HepG2 (cell line): ENCODE results near the gene FAM117A. TPM values are rescaled to one million over a fixed set of nuclear protein-coding genes. Genes with fewer than 3 reads are reported as not detected.

Experiments
- MAFG ChIP-seq: sonication (generic); formaldehyde crosslinking; IDR thresholded peaks from 2 replicates; pipeline ENCODE4 v1.5.1; 2020; ENCODE audit warnings: mild to moderate bottlenecking, missing genetic modification reagents
- PBX3 ChIP-seq: sonication (generic); formaldehyde crosslinking; IDR thresholded peaks from 2 replicates; pipeline ENCODE4 v1.8.1; 2023; ENCODE audit warnings: missing genetic modification reagents, inconsistent platforms, borderline replicate concordance
- RFXANK ChIP-seq: IDR thresholded peaks from 2 replicates; pipeline ENCODE4 v1.6.1; 2016
- TEAD2 ChIP-seq: sonication (generic); formaldehyde crosslinking; IDR thresholded peaks from 2 replicates; pipeline ENCODE4 v1.9.0; 2021; ENCODE audit warnings: missing genetic modification reagents
- ZBTB34 ChIP-seq: sonication (generic); formaldehyde crosslinking; IDR thresholded peaks from 2 replicates; pipeline ENCODE4 v1.8.0; 2022; ENCODE audit warnings: mild to moderate bottlenecking, missing genetic modification reagents
- ZBTB7A ChIP-seq: sonication (generic); formaldehyde crosslinking; IDR thresholded peaks from 2 replicates; pipeline ENCODE4 v1.8.0; 2022; ENCODE audit warnings: mild to moderate bottlenecking, missing genetic modification reagents
- ZEB1 ChIP-seq: IDR thresholded peaks from 2 replicates; pipeline ENCODE4 v1.6.1; 2012; ENCODE audit warnings: mild to moderate bottlenecking, low read depth, inconsistent platforms; ENCODE audit not compliant: insufficient replicate concordance
- ZNF142 ChIP-seq: sonication (generic); formaldehyde crosslinking; IDR thresholded peaks from 2 replicates; pipeline ENCODE4 v1.4.0; 2020; ENCODE audit warnings: missing genetic modification reagents
- ZNF225 ChIP-seq: sonication (generic); formaldehyde crosslinking; IDR thresholded peaks from 2 replicates; pipeline ENCODE4 v1.4.0; 2020; ENCODE audit warnings: mild to moderate bottlenecking, missing genetic modification reagents
- ZNF460 ChIP-seq: sonication (generic); formaldehyde crosslinking; IDR thresholded peaks from 2 replicates; pipeline ENCODE4 v1.5.1; 2020; ENCODE audit warnings: missing genetic modification reagents, mild to moderate bottlenecking, borderline replicate concordance
- ZNF737 ChIP-seq: sonication (generic); formaldehyde crosslinking; IDR thresholded peaks from 2 replicates; pipeline ENCODE4 v1.5.0; 2020; ENCODE audit warnings: missing genetic modification reagents, mild to moderate bottlenecking, borderline replicate concordance
- ZNF879 ChIP-seq: sonication (generic); formaldehyde crosslinking; IDR thresholded peaks from 2 replicates; pipeline ENCODE4 v1.8.1; 2023; ENCODE audit warnings: missing genetic modification reagents
- polyA plus RNA-seq, 8 experiments: library from polyadenylated mRNA; depleted of rRNA in 3 of 8; stranded (reverse) in 7 of 8; unstranded in 1 of 8; fragments of >200 nt; fragmentation: Illumina TruSeq in 4 of 8; extraction: Trizol in 4 of 8; gene quantifications; 2 replicates each; pipeline versions ENCODE4 v1.2.1 to v1.2.3, GENCODE V29; 2011 to 2016; ENCODE audit warnings: low read depth in 4 of 8, missing spikeins in 1 of 8, mixed read lengths in 1 of 8; ENCODE audit not compliant: insufficient read depth in 1 of 8
- total RNA-seq, 5 experiments: library from RNA; depleted of rRNA; stranded (reverse); fragments of >200 nt; fragmentation: Illumina TruSeq; extraction: Trizol; gene quantifications; 2 replicates each; pipeline ENCODE4 v1.2.3, GENCODE V29; 2016; ENCODE audit warnings: low read depth in 1 of 5
- TF ChIP-seq, protein P1 (sequence below): sonication (generic); formaldehyde crosslinking; IDR thresholded peaks from 2 replicates; pipeline ENCODE4 v1.5.1; 2020; ENCODE audit warnings: missing genetic modification reagents, mild to moderate bottlenecking, borderline replicate concordance
- TF ChIP-seq, protein P2 (sequence below): sonication (generic); formaldehyde crosslinking; IDR thresholded peaks from 2 replicates; pipeline ENCODE4 v1.4.0; 2020; ENCODE audit warnings: missing genetic modification reagents

Gene FAM117A
- total and polyA plus RNA-seq, 2 of the 13 experiments (the other 11 are each of a cell fraction or from before 2014, with no cell fraction given) = 12.1 to 19.8 TPM

DNA sequence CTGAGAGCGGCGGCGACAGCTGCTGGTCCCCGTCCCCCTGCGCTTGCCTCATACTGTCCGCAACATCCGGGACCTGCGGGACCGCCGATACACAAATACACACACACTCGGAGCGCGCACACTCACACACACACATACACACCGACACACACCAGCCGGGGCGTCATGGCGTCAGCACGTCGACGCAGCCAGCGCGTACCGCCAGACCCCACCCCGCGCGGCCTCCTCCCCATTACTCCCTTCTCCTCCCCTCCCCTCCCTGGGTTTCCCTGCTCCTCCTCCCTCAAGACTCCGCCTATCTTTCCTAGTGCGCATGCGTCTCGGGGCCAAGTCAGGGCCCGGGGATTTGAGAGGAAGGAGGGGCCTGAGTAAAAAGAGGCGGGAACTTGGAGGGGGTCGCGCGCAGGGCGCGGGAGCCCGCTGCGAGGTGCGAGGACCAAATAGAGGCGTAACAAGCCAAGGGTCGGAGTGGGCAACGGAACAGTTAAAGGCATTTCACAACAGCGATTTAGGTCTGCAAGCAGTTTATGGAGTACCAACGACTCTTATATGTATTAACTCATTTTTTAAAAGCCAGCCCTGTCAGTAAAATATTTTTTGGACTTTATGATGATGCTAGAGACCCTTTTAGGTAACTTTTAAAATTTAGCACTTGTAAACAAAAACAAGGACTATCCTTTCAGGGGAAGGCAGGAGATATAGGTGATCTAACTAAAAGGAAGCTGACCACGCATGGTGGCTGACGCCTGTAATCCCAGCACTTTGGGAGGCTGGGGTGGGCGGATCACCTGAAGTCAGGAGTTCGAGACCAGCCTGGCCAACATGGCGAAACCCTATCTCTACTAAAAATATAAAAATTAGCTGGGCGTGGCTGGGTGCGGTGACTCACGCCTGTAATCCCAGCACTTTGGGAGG is 85.7 kb downstream of the FAM117A start, which contains the start of gene SPOP (continued):
- TF ChIP-seq ZNF142 (peak; percentile 94), ZNF460 (CRISPR knock-in tag) (peak; percentile 38; the same call in 1 of the 2 replicates), ZEB1 (no peak), ZNF737 (CRISPR knock-in tag) (peak; percentile 55; the same call in 1 of the 2 replicates), ZBTB34 (CRISPR knock-in tag) (peak; percentile 95), ZNF225 (CRISPR knock-in tag) (peak; percentile 90), MAFG (CRISPR knock-in tag) (no peak), PBX3 (CRISPR knock-in tag) (peak; percentile 66), TEAD2 (CRISPR knock-in tag) (no peak; the same call in 1 of the 2 replicates), RFXANK (CRISPR knock-in tag) (peak; percentile 91; the same call in 1 of the 2 replicates), ZNF879 (CRISPR knock-in tag) (peak; percentile 99), ZBTB7A (CRISPR knock-in tag) (peak; percentile 90)
- TF ChIP-seq, protein P1, sequence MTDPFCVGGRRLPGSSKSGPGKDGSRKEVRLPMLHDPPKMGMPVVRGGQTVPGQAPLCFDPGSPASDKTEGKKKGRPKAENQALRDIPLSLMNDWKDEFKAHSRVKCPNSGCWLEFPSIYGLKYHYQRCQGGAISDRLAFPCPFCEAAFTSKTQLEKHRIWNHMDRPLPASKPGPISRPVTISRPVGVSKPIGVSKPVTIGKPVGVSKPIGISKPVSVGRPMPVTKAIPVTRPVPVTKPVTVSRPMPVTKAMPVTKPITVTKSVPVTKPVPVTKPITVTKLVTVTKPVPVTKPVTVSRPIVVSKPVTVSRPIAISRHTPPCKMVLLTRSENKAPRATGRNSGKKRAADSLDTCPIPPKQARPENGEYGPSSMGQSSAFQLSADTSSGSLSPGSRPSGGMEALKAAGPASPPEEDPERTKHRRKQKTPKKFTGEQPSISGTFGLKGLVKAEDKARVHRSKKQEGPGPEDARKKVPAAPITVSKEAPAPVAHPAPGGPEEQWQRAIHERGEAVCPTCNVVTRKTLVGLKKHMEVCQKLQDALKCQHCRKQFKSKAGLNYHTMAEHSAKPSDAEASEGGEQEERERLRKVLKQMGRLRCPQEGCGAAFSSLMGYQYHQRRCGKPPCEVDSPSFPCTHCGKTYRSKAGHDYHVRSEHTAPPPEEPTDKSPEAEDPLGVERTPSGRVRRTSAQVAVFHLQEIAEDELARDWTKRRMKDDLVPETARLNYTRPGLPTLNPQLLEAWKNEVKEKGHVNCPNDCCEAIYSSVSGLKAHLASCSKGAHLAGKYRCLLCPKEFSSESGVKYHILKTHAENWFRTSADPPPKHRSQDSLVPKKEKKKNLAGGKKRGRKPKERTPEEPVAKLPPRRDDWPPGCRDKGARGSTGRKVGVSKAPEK (CRISPR knock-in tag) = peak; percentile 86; the same call in 1 of the 2 replicates
- TF ChIP-seq, protein P2, sequence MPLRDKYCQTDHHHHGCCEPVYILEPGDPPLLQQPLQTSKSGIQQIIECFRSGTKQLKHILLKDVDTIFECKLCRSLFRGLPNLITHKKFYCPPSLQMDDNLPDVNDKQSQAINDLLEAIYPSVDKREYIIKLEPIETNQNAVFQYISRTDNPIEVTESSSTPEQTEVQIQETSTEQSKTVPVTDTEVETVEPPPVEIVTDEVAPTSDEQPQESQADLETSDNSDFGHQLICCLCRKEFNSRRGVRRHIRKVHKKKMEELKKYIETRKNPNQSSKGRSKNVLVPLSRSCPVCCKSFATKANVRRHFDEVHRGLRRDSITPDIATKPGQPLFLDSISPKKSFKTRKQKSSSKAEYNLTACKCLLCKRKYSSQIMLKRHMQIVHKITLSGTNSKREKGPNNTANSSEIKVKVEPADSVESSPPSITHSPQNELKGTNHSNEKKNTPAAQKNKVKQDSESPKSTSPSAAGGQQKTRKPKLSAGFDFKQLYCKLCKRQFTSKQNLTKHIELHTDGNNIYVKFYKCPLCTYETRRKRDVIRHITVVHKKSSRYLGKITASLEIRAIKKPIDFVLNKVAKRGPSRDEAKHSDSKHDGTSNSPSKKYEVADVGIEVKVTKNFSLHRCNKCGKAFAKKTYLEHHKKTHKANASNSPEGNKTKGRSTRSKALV = peak; percentile 92; the same call in 1 of the 2 replicates
